SK-N-SH (cell line): Measurements from ENCODE around the gene APH1B. TPM values are rescaled to one million over a fixed set of nuclear protein-coding genes. Genes with fewer than 3 reads are reported as not detected.

ENCODE experiments used
- CTCF ChIA-PET: fragments of 300-600, 350-600 bp; formaldehyde crosslinking; extraction: SDS; loops from one replicate; lab custom pipeline; 2021; lab: Yijun Ruan, JAX
- POLR2A ChIA-PET: fragments of 350-600 bp; sonication (Branson Sonifier 250); formaldehyde crosslinking; extraction: SDS; loops from one replicate; lab custom pipeline; 2020; ENCODE audit warnings: antibody characterized with exemption, inconsistent platforms; lab: Yijun Ruan, JAX
- DNase-seq: peaks from one replicate; pipeline ENCODE4 v3.0.0; 2012
- H2AFZ ChIP-seq: fragments of 200-600 bp; sonication (generic); 2 replicates; pipeline ENCODE4 v1.8.1; 2016; ENCODE audit warnings: antibody characterized with exemption, mild to moderate bottlenecking, low read depth
- H3F3A ChIP-seq: fragments of 200-600 bp; sonication (generic); replicated peaks from 2 replicates; pipeline ENCODE3; 2016; ENCODE audit warnings: antibody characterized with exemption, mild to moderate bottlenecking; ENCODE audit not compliant: insufficient read depth
- H3K27ac ChIP-seq, 2 experiments: fragments of 200-500 bp in 1 of 2; fragments of 200-600 bp in 1 of 2; sonication (Bioruptor generic) in 1 of 2; sonication (generic), shearing (Covaris generic) in 1 of 2; 2 replicates each; pipeline versions ENCODE4 v1.5.1 to v1.6.1; 2014 to 2016; ENCODE audit warnings: low read depth in 2 of 2, inconsistent platforms in 1 of 2, low read length in 1 of 2, mild to moderate bottlenecking in 1 of 2, mixed read lengths in 1 of 2
- H3K27me3 ChIP-seq: fragments of 200-600 bp; sonication (generic), shearing (Covaris generic); 2 replicates; pipeline ENCODE4 v1.6.1; 2016; ENCODE audit warnings: mixed run types; ENCODE audit not compliant: insufficient read depth
- H3K36me3 ChIP-seq, 2 experiments: fragments of 200-500 bp in 1 of 2; fragments of 200-600 bp in 1 of 2; sonication (Bioruptor generic) in 1 of 2; sonication (generic) in 1 of 2; replicated peaks in 1 of 2; 2 replicates each; pipeline versions ENCODE3 to v1.5.1; 2014 to 2016; ENCODE audit warnings: low read length in 1 of 2, mild to moderate bottlenecking in 1 of 2; ENCODE audit not compliant: insufficient read depth in 2 of 2, control insufficient read depth in 1 of 2
- H3K4me1 ChIP-seq, 2 experiments: fragments of 200-500 bp in 1 of 2; fragments of 200-600 bp in 1 of 2; sonication (Bioruptor generic) in 1 of 2; sonication (generic), shearing (Covaris generic) in 1 of 2; 2 replicates each; pipeline versions ENCODE4 v1.5.1 to v1.6.1; 2014 to 2016; ENCODE audit warnings: low read depth in 1 of 2, low read length in 1 of 2, mixed run types in 1 of 2; ENCODE audit not compliant: insufficient read depth in 2 of 2, control insufficient read depth in 1 of 2
- H3K4me2 ChIP-seq: fragments of 200-600 bp; sonication (generic), shearing (Covaris generic); 2 replicates; pipeline ENCODE4 v1.6.1; 2017; ENCODE audit warnings: mixed run types
- H3K4me3 ChIP-seq, 2 experiments: fragments of 200-500 bp in 1 of 2; fragments of 200-600 bp in 1 of 2; sonication (Bioruptor generic) in 1 of 2; sonication (generic), shearing (Covaris generic) in 1 of 2; 2 replicates each; pipeline versions ENCODE4 v1.5.1 to v1.8.1; 2014 to 2016; ENCODE audit warnings: low read depth in 2 of 2, inconsistent platforms in 1 of 2, low read length in 1 of 2, mild to moderate bottlenecking in 1 of 2, mixed read lengths in 1 of 2, moderate library complexity in 1 of 2
- H3K79me2 ChIP-seq: fragments of 200-600 bp; sonication (generic); 2 replicates; pipeline ENCODE4 v1.8.1; 2017; ENCODE audit warnings: mild to moderate bottlenecking; ENCODE audit not compliant: insufficient read depth
- H3K9ac ChIP-seq: fragments of 200-600 bp; sonication (generic); 2 replicates; pipeline ENCODE4 v1.6.1; 2017; ENCODE audit warnings: mixed run types
- H3K9me2 ChIP-seq: fragments of 200-600 bp; sonication (generic); 2 replicates; pipeline ENCODE4 v1.6.1; 2017; ENCODE audit warnings: mixed run types
- H3K9me3 ChIP-seq: fragments of 200-600 bp; sonication (generic); 2 replicates; pipeline ENCODE4 v1.6.1; 2017; ENCODE audit warnings: mixed run types, mild to moderate bottlenecking, moderate library complexity
- H4K20me1 ChIP-seq: fragments of 200-600 bp; sonication (generic); 2 replicates; pipeline ENCODE4 v1.6.1; 2017; ENCODE audit warnings: mild to moderate bottlenecking, mixed run types; ENCODE audit not compliant: insufficient read depth
- ELF1 ChIP-seq: IDR thresholded peaks from 2 replicates; pipeline ENCODE4 v1.4.0; 2012
- EP300 ChIP-seq, 2 experiments: IDR thresholded peaks; 2 replicates each; pipeline versions ENCODE4 v1.4.0 to v1.6.1; 2012; ENCODE audit warnings: borderline replicate concordance in 1 of 2, low read depth in 1 of 2, low read length in 1 of 2
- EZH2phosphoT487 ChIP-seq: fragments of 200-600 bp; sonication (generic); IDR thresholded peaks from 2 replicates; pipeline ENCODE4 v1.6.1; 2017; ENCODE audit warnings: low read depth, mixed run types, mild to moderate bottlenecking, antibody characterized with exemption, moderate library complexity, borderline replicate concordance
- FOXJ3 ChIP-seq: sonication (generic); formaldehyde crosslinking; IDR thresholded peaks from 2 replicates; pipeline ENCODE4 v1.5.1; 2020; ENCODE audit warnings: mild to moderate bottlenecking, missing genetic modification reagents
- FOXM1 ChIP-seq: IDR thresholded peaks from 2 replicates; pipeline ENCODE4 v1.4.0; 2012; ENCODE audit warnings: low read depth, mild to moderate bottlenecking
- GATA2 ChIP-seq: sonication (generic); formaldehyde crosslinking; IDR thresholded peaks from 2 replicates; pipeline ENCODE4 v1.5.0; 2020; ENCODE audit warnings: mild to moderate bottlenecking, missing genetic modification reagents
- JUND ChIP-seq: IDR thresholded peaks from 2 replicates; pipeline ENCODE4 v1.4.0; 2012
- MEF2A ChIP-seq: IDR thresholded peaks from 2 replicates; pipeline ENCODE4 v1.4.0; 2012; ENCODE audit warnings: low read depth, borderline replicate concordance
- MXI1 ChIP-seq: IDR thresholded peaks from 2 replicates; pipeline ENCODE4 v1.6.1; 2012; ENCODE audit warnings: mild to moderate bottlenecking, low read depth, low read length, improper control_type of control experiment
- NRF1 ChIP-seq: IDR thresholded peaks from 2 replicates; pipeline ENCODE4 v1.6.1; 2012; ENCODE audit warnings: low read depth, mild to moderate bottlenecking, low read length
- RAD21 ChIP-seq: IDR thresholded peaks from 2 replicates; pipeline ENCODE4 v1.6.1; 2012; ENCODE audit warnings: mild to moderate bottlenecking, low read length
- RCOR1 ChIP-seq: fragments of 150-350 bp; IDR thresholded peaks from 2 replicates; pipeline ENCODE4 v1.6.1; 2017; ENCODE audit warnings: antibody characterized with exemption, low read length
- RFX5 ChIP-seq: IDR thresholded peaks from 2 replicates; pipeline ENCODE4 v1.6.1; 2012; ENCODE audit warnings: mild to moderate bottlenecking, improper control_type of control experiment, low read length
- RXRA ChIP-seq: IDR thresholded peaks from 2 replicates; pipeline ENCODE4 v1.4.0; 2012; ENCODE audit warnings: low read depth, mild to moderate bottlenecking, borderline replicate concordance
- SIN3A ChIP-seq: IDR thresholded peaks from 2 replicates; pipeline ENCODE4 v1.6.1; 2012; ENCODE audit warnings: low read depth, mild to moderate bottlenecking, low read length, moderate library complexity, borderline replicate concordance
- SMC3 ChIP-seq: IDR thresholded peaks from 2 replicates; pipeline ENCODE4 v1.6.1; 2012; ENCODE audit warnings: low read depth, low read length, improper control_type of control experiment
- TCF12 ChIP-seq: IDR thresholded peaks from 2 replicates; pipeline ENCODE4 v1.4.0; 2012
- TEAD4 ChIP-seq: IDR thresholded peaks from 2 replicates; pipeline ENCODE4 v1.4.0; 2012; ENCODE audit warnings: mild to moderate bottlenecking, borderline replicate concordance; ENCODE audit not compliant: insufficient read depth
- WGBS: methylation state at CpG from one replicate; pipeline ENCODE4 v1.1.6; 2017; ENCODE audit warnings: low lambda C conversion rate; 5-methylcytosine and 5-hydroxymethylcytosine counted together
- polyA plus RNA-seq, 3 experiments: library from polyadenylated mRNA; depleted of rRNA; stranded (reverse); fragments of >200 nt; gene quantifications; 2 replicates each; pipeline ENCODE4 v1.2.3, GENCODE V29; 2012
- TF ChIP-seq, protein P1 (sequence below): fragments of 200-600 bp; sonication (generic); IDR thresholded peaks from 2 replicates; pipeline ENCODE4 v1.6.1; 2017; ENCODE audit warnings: antibody characterized with exemption, mild to moderate bottlenecking, moderate library complexity
- TF ChIP-seq, protein P2 (sequence below): IDR thresholded peaks from 2 replicates; pipeline ENCODE4; 2012
- TF ChIP-seq, protein P3 (sequence below): IDR thresholded peaks from 2 replicates; pipeline ENCODE4 v1.4.0; 2012; ENCODE audit warnings: low read depth, borderline replicate concordance
- TF ChIP-seq, protein P4 (sequence below): IDR thresholded peaks from 2 replicates; pipeline ENCODE4 v1.4.0; 2012; ENCODE audit warnings: low read depth

Gene APH1B
- polyA plus RNA-seq, 1 of the 3 experiments (the other 2 are of a cell fraction): 7.6 TPM

DNA sequence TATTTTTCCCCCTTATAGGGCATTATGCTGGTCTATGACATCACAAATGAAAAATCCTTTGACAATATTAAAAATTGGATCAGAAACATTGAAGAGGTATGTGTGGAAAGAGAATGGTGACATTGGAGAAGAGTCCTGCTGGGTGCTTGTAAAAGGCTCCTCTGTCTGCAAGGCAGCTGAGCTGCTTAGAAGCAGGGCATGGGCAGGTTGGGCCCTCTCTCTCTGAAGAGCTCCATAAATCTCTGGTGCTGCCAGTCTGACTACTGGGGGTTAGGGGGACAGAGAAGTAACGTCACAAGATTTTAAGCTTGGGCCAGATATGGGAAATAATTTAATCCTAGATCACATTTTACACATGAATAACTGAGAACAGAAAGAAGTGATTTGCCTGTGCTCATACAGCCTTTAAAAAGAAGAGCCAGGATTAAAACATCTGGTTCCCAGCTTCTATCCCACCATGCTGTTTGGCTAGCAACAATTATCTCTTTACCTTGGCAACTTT, 21.9 kb upstream of the APH1B start:
- Histone ChIP-seq H3K9me2 (no peaks in the 10 kb centered on the region), H3K27me3 (no peaks in the 10 kb centered on the region), H3K27ac (peak overlapping the region; percentile 67 to 89; a peak in 3 of 4 replicates), H3K36me3 (peaks cover 2 to 37% of the 10 kb centered on the region in 2 experiments), H3K4me3 (no peak overlapping the region), H3K79me2 (peaks cover 6% of the 10 kb centered on the region; the same call in 1 of the 2 replicates), H3F3A (peaks cover 26% of the 10 kb centered on the region), H3K9ac (no peak overlapping the region), H4K20me1 (no peaks in the 10 kb centered on the region), H3K4me1 (peaks cover 2 to 36% of the 10 kb centered on the region in 2 experiments), H3K9me3 (no peaks in the 10 kb centered on the region), H2AFZ (no peak overlapping the region), H3K4me2 (no peak overlapping the region)
- no peak for TF ChIP-seq NRF1
- no peak for DNase-seq
- 90% methylated on average over 1 of the region's 1 CpG for WGBS
- ChIA-PET CTCF (interaction anchor here (2.2 kb wide), 1 partner anchor 9 kb away, joined by 6 read pairs; no protein-coding TSS in a partner anchor), POLR2A (no interaction called here)

DNA sequence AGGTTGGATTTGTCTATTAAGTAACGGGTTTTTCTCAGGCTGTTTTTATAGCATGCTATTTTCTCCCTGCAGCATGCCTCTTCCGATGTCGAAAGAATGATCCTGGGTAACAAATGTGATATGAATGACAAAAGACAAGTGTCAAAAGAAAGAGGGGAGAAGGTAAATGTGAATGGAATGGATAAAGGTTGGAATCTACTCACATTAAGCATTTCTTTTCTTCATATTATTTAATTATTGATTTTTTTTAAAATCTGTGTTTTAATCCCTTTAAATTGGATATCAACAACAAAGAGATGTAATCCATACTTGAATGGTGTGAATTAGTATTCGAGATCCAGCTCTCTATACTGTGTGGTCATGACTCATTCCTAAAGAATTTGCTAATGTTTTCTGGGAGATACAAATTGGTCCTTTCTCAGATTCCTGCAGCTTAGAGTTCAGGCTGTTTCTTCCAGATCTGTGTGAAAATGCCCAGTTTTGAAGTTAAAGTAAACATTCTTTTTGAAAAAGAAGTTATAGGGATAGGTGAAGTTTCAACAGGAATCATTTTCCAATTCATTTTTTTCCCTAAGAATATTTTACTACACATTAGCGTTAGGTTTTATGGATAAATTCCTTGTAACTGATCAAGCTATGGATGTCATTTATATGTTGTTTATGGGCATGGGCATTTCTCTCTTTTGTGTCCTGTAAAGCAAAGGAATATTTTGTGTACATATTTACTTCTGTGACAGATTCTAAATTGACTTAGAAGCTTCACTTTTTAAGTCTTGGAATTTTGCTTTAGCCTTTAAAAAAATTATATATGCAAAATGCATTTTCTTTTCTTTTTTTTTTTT, 20.8 kb upstream of the APH1B start:
- Histone ChIP-seq H3K79me2 (peaks cover 6% of the 10 kb centered on the region; the same call in 1 of the 2 replicates), H3K9ac (peak overlapping the region; percentile 33; the same call in 1 of the 2 replicates), H3K27ac (peak overlapping the region; percentile 67 to 89; a peak in 3 of 4 replicates), H3K4me1 (peaks cover 2 to 25% of the 10 kb centered on the region in 2 experiments), H3K9me2 (no peaks in the 10 kb centered on the region), H3K4me3 (no peak overlapping the region), H2AFZ (no peak overlapping the region), H3F3A (peaks cover 16% of the 10 kb centered on the region), H3K9me3 (no peaks in the 10 kb centered on the region), H3K4me2 (peak overlapping the region; percentile 45; the same call in 1 of the 2 replicates), H3K36me3 (peaks cover 2 to 46% of the 10 kb centered on the region in 2 experiments), H4K20me1 (no peaks in the 10 kb centered on the region), H3K27me3 (no peaks in the 10 kb centered on the region)
- no peak for DNase-seq
- CTCF ChIA-PET: interaction anchor here (2.2 kb wide), 1 partner anchor 8 kb away, joined by 6 read pairs; no protein-coding TSS in a partner anchor
- WGBS: 58% methylated on average over 5 of the region's 5 CpGs
- POLR2A ChIA-PET: no interaction called here
- no peak for TF ChIP-seq RCOR1
- TF ChIP-seq, protein P1, sequence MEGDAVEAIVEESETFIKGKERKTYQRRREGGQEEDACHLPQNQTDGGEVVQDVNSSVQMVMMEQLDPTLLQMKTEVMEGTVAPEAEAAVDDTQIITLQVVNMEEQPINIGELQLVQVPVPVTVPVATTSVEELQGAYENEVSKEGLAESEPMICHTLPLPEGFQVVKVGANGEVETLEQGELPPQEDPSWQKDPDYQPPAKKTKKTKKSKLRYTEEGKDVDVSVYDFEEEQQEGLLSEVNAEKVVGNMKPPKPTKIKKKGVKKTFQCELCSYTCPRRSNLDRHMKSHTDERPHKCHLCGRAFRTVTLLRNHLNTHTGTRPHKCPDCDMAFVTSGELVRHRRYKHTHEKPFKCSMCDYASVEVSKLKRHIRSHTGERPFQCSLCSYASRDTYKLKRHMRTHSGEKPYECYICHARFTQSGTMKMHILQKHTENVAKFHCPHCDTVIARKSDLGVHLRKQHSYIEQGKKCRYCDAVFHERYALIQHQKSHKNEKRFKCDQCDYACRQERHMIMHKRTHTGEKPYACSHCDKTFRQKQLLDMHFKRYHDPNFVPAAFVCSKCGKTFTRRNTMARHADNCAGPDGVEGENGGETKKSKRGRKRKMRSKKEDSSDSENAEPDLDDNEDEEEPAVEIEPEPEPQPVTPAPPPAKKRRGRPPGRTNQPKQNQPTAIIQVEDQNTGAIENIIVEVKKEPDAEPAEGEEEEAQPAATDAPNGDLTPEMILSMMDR: no peak
- TF ChIP-seq GATA2 (CRISPR knock-in tag): no peak
- no peak for TF ChIP-seq MXI1
- TF ChIP-seq RXRA: no peak
- no peak for TF ChIP-seq FOXJ3 (CRISPR knock-in tag)
- TF ChIP-seq TCF12: peak; percentile 57; the same call in 1 of the 2 replicates
- TF ChIP-seq TEAD4: peak; percentile 26; the same call in 1 of the 2 replicates
- TF ChIP-seq, protein P2, sequence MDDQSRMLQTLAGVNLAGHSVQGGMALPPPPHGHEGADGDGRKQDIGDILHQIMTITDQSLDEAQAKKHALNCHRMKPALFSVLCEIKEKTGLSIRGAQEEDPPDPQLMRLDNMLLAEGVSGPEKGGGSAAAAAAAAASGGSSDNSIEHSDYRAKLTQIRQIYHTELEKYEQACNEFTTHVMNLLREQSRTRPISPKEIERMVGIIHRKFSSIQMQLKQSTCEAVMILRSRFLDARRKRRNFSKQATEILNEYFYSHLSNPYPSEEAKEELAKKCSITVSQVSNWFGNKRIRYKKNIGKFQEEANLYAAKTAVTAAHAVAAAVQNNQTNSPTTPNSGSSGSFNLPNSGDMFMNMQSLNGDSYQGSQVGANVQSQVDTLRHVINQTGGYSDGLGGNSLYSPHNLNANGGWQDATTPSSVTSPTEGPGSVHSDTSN: no peak
- TF ChIP-seq FOXM1: no peak
- TF ChIP-seq RFX5: no peak
- peak; percentile 77 for TF ChIP-seq JUND
- TF ChIP-seq MEF2A: no peak
- no peak for TF ChIP-seq NRF1
- no peak for TF ChIP-seq SMC3
- TF ChIP-seq ELF1: no peak
- TF ChIP-seq, protein P3, sequence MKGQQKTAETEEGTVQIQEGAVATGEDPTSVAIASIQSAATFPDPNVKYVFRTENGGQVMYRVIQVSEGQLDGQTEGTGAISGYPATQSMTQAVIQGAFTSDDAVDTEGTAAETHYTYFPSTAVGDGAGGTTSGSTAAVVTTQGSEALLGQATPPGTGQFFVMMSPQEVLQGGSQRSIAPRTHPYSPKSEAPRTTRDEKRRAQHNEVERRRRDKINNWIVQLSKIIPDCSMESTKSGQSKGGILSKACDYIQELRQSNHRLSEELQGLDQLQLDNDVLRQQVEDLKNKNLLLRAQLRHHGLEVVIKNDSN: no peak
- TF ChIP-seq, protein P4, sequence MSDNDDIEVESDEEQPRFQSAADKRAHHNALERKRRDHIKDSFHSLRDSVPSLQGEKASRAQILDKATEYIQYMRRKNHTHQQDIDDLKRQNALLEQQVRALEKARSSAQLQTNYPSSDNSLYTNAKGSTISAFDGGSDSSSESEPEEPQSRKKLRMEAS: no peak
- no peak for TF ChIP-seq RAD21
- TF ChIP-seq EP300 (IDR thresholded peaks at IDR 0.05; ENCODE audit: borderline replicate concordance in 1 of 2, low read depth in 1 of 2, low read length in 1 of 2): no peak
- TF ChIP-seq SIN3A: no peak
- no peak for TF ChIP-seq EZH2phosphoT487
